GM23248 (cell line): ENCODE measurements around the gene CCDC74A.

Source experiments
- EZH2 ChIP-seq: fragments of 200-600 bp; sonication (generic); IDR thresholded peaks from 2 replicates; pipeline ENCODE4 v1.6.1; 2018; ENCODE audit warnings: antibody characterized with exemption, mild to moderate bottlenecking; ENCODE audit not compliant: insufficient read depth, poor library complexity, severe bottlenecking
- EZH2phosphoT487 ChIP-seq: fragments of 200-600 bp; sonication (generic); IDR thresholded peaks from 2 replicates; pipeline ENCODE4 v1.6.1; 2018; ENCODE audit warnings: antibody characterized with exemption, moderate library complexity, mild to moderate bottlenecking, low read depth; ENCODE audit not compliant: insufficient read depth

GRCh38 chr2:131577812-131578211, 50.1 kb downstream of the CCDC74A start:
- no peak for TF ChIP-seq EZH2phosphoT487
- TF ChIP-seq EZH2 = no peak
